Measurements from ENCODE around the gene GSTM3. TPM values are rescaled to one million over a fixed set of nuclear protein-coding genes. Genes with fewer than 3 reads are reported as not detected.
"Not testable (repeated sequence)": the region's sequence is repeated elsewhere in the genome, so short reads cannot be mapped to it uniquely, and the experiment has no call there.

Gene GSTM3
- total RNA-seq, 1 donor from 2014 or later = 0.55 TPM

- POLR2A ChIA-PET = no interaction called here
- Mint-ChIP-seq H3K4me1 (no peaks in the 10 kb centered on the region), H3K36me3 (ENCODE audit: low read depth) (no peaks in the 10 kb centered on the region), H3K27me3 (peaks cover 2% of the 10 kb centered on the region), H3K9me3 (no peaks in the 10 kb centered on the region), H3K27ac (no peak overlapping the region), H3K4me3 (no peak overlapping the region)
- ATAC-seq (ENCODE audit: low read depth) (no peak), DNase-seq (no peak)
- TF ChIP-seq CTCF (IDR thresholded peaks at IDR 0.05) = no peak
- CTCF ChIA-PET = no interaction called here
- intact Hi-C loops (cut with micrococcal nuclease) = no loop called here
Observed at GRCh38 chr1:109757936-109758786, 17.3 kb upstream of the GSTM3 start.

- intact Hi-C loops (cut with micrococcal nuclease) = no loop called here
- ATAC-seq (ENCODE audit: low read depth) (no peak), DNase-seq (no peak)
- TF ChIP-seq CTCF (IDR thresholded peaks at IDR 0.05) = no peak
- no peaks in the 10 kb centered on the region for H3K9me3 Mint-ChIP-seq
- ChIA-PET CTCF (no interaction called here), POLR2A (no interaction called here)
- no peak overlapping the region for H3K4me3 Mint-ChIP-seq
- H3K27me3 Mint-ChIP-seq = peaks cover 6% of the 10 kb centered on the region
- H3K4me1 Mint-ChIP-seq = no peaks in the 10 kb centered on the region
- H3K36me3 Mint-ChIP-seq (ENCODE audit: low read depth) = no peaks in the 10 kb centered on the region
- H3K27ac Mint-ChIP-seq = no peak overlapping the region
Observed at GRCh38 chr1:109756848-109757521, 16.1 kb upstream of the GSTM3 start.

- H3K27ac Mint-ChIP-seq; DNase-seq; H3K4me3 Mint-ChIP-seq; H3K36me3 Mint-ChIP-seq (ENCODE audit: low read depth); intact Hi-C loops (cut with micrococcal nuclease); H3K4me1 Mint-ChIP-seq; H3K27me3 Mint-ChIP-seq; H3K9me3 Mint-ChIP-seq; POLR2A ChIA-PET; CTCF ChIA-PET; ATAC-seq (ENCODE audit: low read depth): not testable (repeated sequence)
Observed at GRCh38 chr1:109756325-109756724, 15.5 kb upstream of the GSTM3 start.

GRCh38 chr1:109754738-109755137 is 13.9 kb upstream of the GSTM3 start:
- ChIA-PET POLR2A (no interaction called here), CTCF (no interaction called here)

GRCh38 chr1:109751531-109752260 is 10.9 kb upstream of the GSTM3 start:
- no peaks in the 10 kb centered on the region for H3K4me1 Mint-ChIP-seq
- H3K27me3 Mint-ChIP-seq = peaks cover 36% of the 10 kb centered on the region
- TF ChIP-seq CTCF (IDR thresholded peaks at IDR 0.05) = no peak
- ChIA-PET CTCF (no interaction called here), POLR2A (no interaction called here)
- DNase-seq (no peak), ATAC-seq (ENCODE audit: low read depth) (no peak)
- H3K36me3 Mint-ChIP-seq (ENCODE audit: low read depth) = no peaks in the 10 kb centered on the region
- H3K4me3 Mint-ChIP-seq = no peak overlapping the region
- no peak overlapping the region for H3K27ac Mint-ChIP-seq
- no peaks in the 10 kb centered on the region for H3K9me3 Mint-ChIP-seq
- intact Hi-C loops (cut with micrococcal nuclease) = no loop called here

More at GRCh38 chr1:109754738-109755137, 13.9 kb upstream of the GSTM3 start:
- Mint-ChIP-seq H3K4me1 (no peaks in the 10 kb centered on the region), H3K36me3 (ENCODE audit: low read depth) (no peaks in the 10 kb centered on the region), H3K4me3 (no peak overlapping the region), H3K27me3 (peaks cover 17% of the 10 kb centered on the region), H3K9me3 (no peaks in the 10 kb centered on the region), H3K27ac (no peak overlapping the region)
- no peak for TF ChIP-seq CTCF (IDR thresholded peaks at IDR 0.05)
- ATAC-seq (ENCODE audit: low read depth) = no peak
- intact Hi-C loops (cut with micrococcal nuclease) = no loop called here
- DNase-seq = no peak
